Measurements from ENCODE around the gene UGGT1. TPM values are rescaled to one million over a fixed set of nuclear protein-coding genes. Genes with fewer than 3 reads are reported as not detected.

UGGT1 gene
- total and polyA plus RNA-seq, 9 of the 15 experiments (the other 6 are each of a cell fraction or from before 2014, with no cell fraction given) = 5.1 to 56.4 (median 37.9) TPM

- DNase-seq (ENCODE audit: extremely low read depth in 1 of 4, low spot score in 3 of 4) = no peak
- CTCF ChIA-PET (ENCODE audit: low intra/inter-chr PET ratio) = no interaction called here
- Histone ChIP-seq H3K27ac (ENCODE audit: extremely low read depth, low read depth, low read length) (no peak overlapping the region), H3K9ac (ENCODE audit: insufficient read depth in 1 of 2, low read depth in 2 of 2, low read length in 2 of 2) (no peak overlapping the region), H4K20me1 (replicated peaks; ENCODE audit: control insufficient read depth, insufficient read depth, low read length) (no peaks in the 10 kb centered on the region), H2AFZ (ENCODE audit: low read depth, low read length) (no peak overlapping the region), H3K4me3 (no peak overlapping the region), H3K9me3 (replicated peaks; ENCODE audit: control insufficient read depth, insufficient read depth, low read depth, low read length) (no peaks in the 10 kb centered on the region), H3K79me2 (ENCODE audit: control insufficient read depth, insufficient read depth, low read length) (no peaks in the 10 kb centered on the region), H3K36me3 (ENCODE audit: control insufficient read depth, insufficient read depth, low read length) (peaks cover 2% of the 10 kb centered on the region; the same call in 2 of the 3 replicates), H3K9me1 (ENCODE audit: control insufficient read depth, insufficient read depth, low read length) (no peaks in the 10 kb centered on the region), H3K4me2 (ENCODE audit: insufficient read depth, low read length) (no peak overlapping the region), H3K27me3 (ENCODE audit: control insufficient read depth in 2 of 2, insufficient read depth in 2 of 2, low read length in 2 of 2) (no peaks in the 10 kb centered on the region), H3K4me1 (replicated peaks in 1 of 2; ENCODE audit: control insufficient read depth in 2 of 2, insufficient read depth in 2 of 2, low read length in 2 of 2) (peaks cover 0 to 7% of the 10 kb centered on the region in 2 experiments; a peak in 3 of 5 replicates)
- no TSS peak for BruUV-seq (replicated peaks)
- in situ Hi-C loops (cut with MboI) (no loop called here), intact Hi-C loops (cut with micrococcal nuclease) (loop anchor here (10.0 kb wide), 1 partner anchor 1552 kb away; no protein-coding TSS in a partner anchor)
- no peak for TF ChIP-seq KDM1A (IDR thresholded peaks at IDR 0.05)
- no peak for TF ChIP-seq CBFB (CRISPR knock-in tag; IDR thresholded peaks at IDR 0.05)
- TF ChIP-seq RNF219 (CRISPR knock-in tag; IDR thresholded peaks at IDR 0.05) = no peak
- TF ChIP-seq U2AF2 (optimal IDR thresholded peaks at IDR 0.05; ENCODE audit: low read depth, low read length) = no peak
- TF ChIP-seq ARNT (IDR thresholded peaks at IDR 0.05) = no peak
- TF ChIP-seq HMGN3 (IDR thresholded peaks at IDR 0.05; ENCODE audit: borderline replicate concordance, extremely low read depth, insufficient read length, low read depth, low read length) = no peak
- no peak for ATAC-seq
- POLR2A ChIA-PET = no interaction called here
- 82% methylated on average over 8 of the region's 8 CpGs for WGBS (ENCODE audit: insufficient coverage, low coverage, missing lambda C conversion rate)
- FAIRE-seq = no peak
Observed at GRCh38 chr2:128197059-128197458, 106.1 kb downstream of the UGGT1 start.
